HG02759 (cell line): ENCODE measurements around the gene PDLIM1.

Experiments used
- ATAC-seq: cut with Tn5 transposase; IDR thresholded peaks from one replicate; pipeline ENCODE4 v1.9.1; 2021; ENCODE audit warnings: mild to moderate bottlenecking, moderate library complexity; ENCODE audit not compliant: unreplicated experiment

The PDLIM1 gene

GRCh38 chr10:95289003-95289920 is 1.5 kb downstream of the PDLIM1 start:
- no peak for ATAC-seq

- ATAC-seq, result no peak
Observed at GRCh38 chr10:95288303-95288702, 2.5 kb downstream of the PDLIM1 start.

GRCh38 chr10:95287281-95287680 is 3.5 kb downstream of the PDLIM1 start:
- ATAC-seq, result no peak

GRCh38 chr10:95286707-95287106 is 4.1 kb downstream of the PDLIM1 start:
- ATAC-seq, result no peak

GRCh38 chr10:95285556-95285955 is 5.2 kb downstream of the PDLIM1 start:
- no peak for ATAC-seq

- no peak for ATAC-seq
Observed at GRCh38 chr10:95284807-95285206, 6.0 kb downstream of the PDLIM1 start.

GRCh38 chr10:95282107-95282506 is 8.7 kb downstream of the PDLIM1 start:
- no peak for ATAC-seq

GRCh38 chr10:95281206-95281605 is 9.6 kb downstream of the PDLIM1 start:
- no peak for ATAC-seq

- no peak for ATAC-seq
Observed at GRCh38 chr10:95280637-95281036, 10.2 kb downstream of the PDLIM1 start.

- no peak for ATAC-seq
Observed at GRCh38 chr10:95279042-95279820, 11.6 kb downstream of the PDLIM1 start.

GRCh38 chr10:95278061-95278988 is 12.5 kb downstream of the PDLIM1 start:
- no peak for ATAC-seq

GRCh38 chr10:95277614-95278013 is 13.2 kb downstream of the PDLIM1 start:
- no peak for ATAC-seq

GRCh38 chr10:95277201-95277570 is 13.6 kb downstream of the PDLIM1 start:
- no peak for ATAC-seq

GRCh38 chr10:95276367-95277200 is 14.2 kb downstream of the PDLIM1 start:
- ATAC-seq, result no peak

- no peak for ATAC-seq
Observed at GRCh38 chr10:95275726-95276366, 15.0 kb downstream of the PDLIM1 start.

- ATAC-seq, result no peak
Observed at GRCh38 chr10:95273393-95274312, 17.1 kb downstream of the PDLIM1 start.

- ATAC-seq, result no peak
Observed at GRCh38 chr10:95268438-95268837, 22.4 kb downstream of the PDLIM1 start.

- no peak for ATAC-seq
Observed at GRCh38 chr10:95267251-95267650, 23.6 kb downstream of the PDLIM1 start.
